T-helper 2 cell treated with Interferon-gamma antibody and Interleukin-4, amounts not matched to agents 5 μg/mL and 100 μg/mL, for 36 hours (primary cell): Measurements from ENCODE around the gene PDZD2.

ENCODE experiments used
- DNase-seq: peaks from one replicate; pipeline ENCODE4 v3.0.0; 2021; ENCODE audit warnings: low spot score
- H3K27ac Mint-ChIP-seq: one replicate; pipeline ENCODE4 v1.8.0; 2021; ENCODE audit warnings: mild to moderate bottlenecking, mixed read lengths
- H3K27me3 Mint-ChIP-seq: one replicate; pipeline ENCODE4 v1.8.0; 2021; ENCODE audit warnings: low read depth, mixed read lengths
- H3K36me3 Mint-ChIP-seq: one replicate; pipeline ENCODE4 v1.8.0; 2021; ENCODE audit warnings: low read depth, mixed read lengths
- H3K4me1 Mint-ChIP-seq: one replicate; pipeline ENCODE4 v1.8.0; 2021; ENCODE audit warnings: low read depth, mixed read lengths
- H3K4me3 Mint-ChIP-seq: one replicate; pipeline ENCODE4 v1.8.0; 2022; ENCODE audit warnings: mild to moderate bottlenecking, moderate library complexity, mixed read lengths
- H3K9me3 Mint-ChIP-seq: one replicate; pipeline ENCODE4 v1.8.0; 2021; ENCODE audit warnings: mixed read lengths

Gene PDZD2

DNA sequence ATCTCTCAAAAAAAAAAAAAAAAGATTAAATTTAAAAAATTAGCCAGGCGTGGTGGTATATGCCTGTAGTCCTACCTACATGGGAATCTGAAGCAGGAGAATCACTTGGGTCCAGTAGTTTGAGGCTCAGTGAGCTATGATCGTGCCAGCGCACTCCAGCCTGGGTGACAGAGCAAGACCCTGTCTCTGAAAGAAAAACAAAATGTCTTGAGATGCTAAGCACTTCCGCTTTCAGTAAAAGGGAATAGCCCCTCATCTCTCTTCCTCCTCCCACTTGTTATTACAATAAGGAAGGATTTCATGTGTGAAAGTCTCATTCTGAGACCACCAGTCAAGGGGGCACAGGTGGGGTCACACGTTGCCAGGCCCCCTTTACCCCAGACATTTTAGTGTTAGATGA, 455.8 kb downstream of the PDZD2 start:
- DNase-seq = no peak
- no peak overlapping the region for H3K4me3 Mint-ChIP-seq
- no peaks in the 10 kb centered on the region for H3K9me3 Mint-ChIP-seq
- H3K4me1 Mint-ChIP-seq = peaks cover 4% of the 10 kb centered on the region
- no peaks in the 10 kb centered on the region for H3K36me3 Mint-ChIP-seq
- no peaks in the 10 kb centered on the region for H3K27me3 Mint-ChIP-seq
- H3K27ac Mint-ChIP-seq = no peak overlapping the region

DNA sequence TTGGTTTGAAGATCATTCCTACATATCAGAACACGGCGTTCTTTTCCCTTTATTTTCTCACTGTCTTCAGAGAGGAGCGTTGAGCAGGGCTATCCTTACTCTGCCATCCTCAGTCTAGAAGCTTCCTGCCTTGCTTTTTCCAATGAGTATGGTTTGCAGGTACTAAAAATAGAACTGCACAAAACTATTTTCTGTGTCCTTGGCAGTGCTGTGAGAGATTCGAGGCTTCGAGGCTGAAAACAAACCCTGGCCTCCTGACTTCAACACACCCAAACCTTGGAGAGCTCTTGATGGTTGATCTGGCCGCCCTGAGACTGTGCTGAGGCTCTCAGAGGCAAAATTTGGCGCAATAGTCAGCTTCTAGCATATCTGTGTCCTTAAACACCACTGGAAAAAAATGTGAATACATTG, 456.3 kb downstream of the PDZD2 start:
- H3K4me1 Mint-ChIP-seq = peaks cover 4% of the 10 kb centered on the region
- no peak for DNase-seq
- no peak overlapping the region for H3K27ac Mint-ChIP-seq
- H3K36me3 Mint-ChIP-seq = no peaks in the 10 kb centered on the region
- H3K4me3 Mint-ChIP-seq = no peak overlapping the region
- no peaks in the 10 kb centered on the region for H3K9me3 Mint-ChIP-seq
- H3K27me3 Mint-ChIP-seq = no peaks in the 10 kb centered on the region

- peaks cover 4% of the 10 kb centered on the region for H3K4me1 Mint-ChIP-seq
- no peaks in the 10 kb centered on the region for H3K9me3 Mint-ChIP-seq
- H3K36me3 Mint-ChIP-seq = peaks cover 9% of the 10 kb centered on the region
- no peaks in the 10 kb centered on the region for H3K27me3 Mint-ChIP-seq
- H3K4me3 Mint-ChIP-seq = no peak overlapping the region
- H3K27ac Mint-ChIP-seq = no peak overlapping the region
- no peak for DNase-seq
Observed at GRCh38 chr5:32096891-32097595, 458.1 kb downstream of the PDZD2 start.

DNA sequence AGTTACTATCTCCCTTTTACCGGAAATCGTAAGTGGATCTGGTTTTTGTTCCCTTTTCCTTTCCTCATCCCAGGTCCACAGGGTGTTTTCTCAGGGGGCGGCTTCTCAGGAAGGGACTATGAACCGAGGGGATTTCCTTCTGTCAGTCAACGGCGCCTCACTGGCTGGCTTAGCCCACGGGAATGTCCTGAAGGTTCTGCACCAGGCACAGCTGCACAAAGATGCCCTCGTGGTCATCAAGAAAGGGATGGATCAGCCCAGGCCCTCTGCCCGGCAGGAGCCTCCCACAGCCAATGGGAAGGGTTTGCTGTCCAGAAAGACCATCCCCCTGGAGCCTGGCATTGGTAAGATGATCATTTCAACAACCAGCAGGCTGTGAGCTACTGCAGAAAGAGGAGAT, 459.4 kb downstream of the PDZD2 start:
- Mint-ChIP-seq H3K4me3 (no peak overlapping the region), H3K27me3 (no peaks in the 10 kb centered on the region), H3K27ac (no peak overlapping the region), H3K4me1 (peaks cover under 1% of the 10 kb centered on the region), H3K9me3 (no peaks in the 10 kb centered on the region), H3K36me3 (peaks cover 12% of the 10 kb centered on the region)
- DNase-seq = no peak

DNA sequence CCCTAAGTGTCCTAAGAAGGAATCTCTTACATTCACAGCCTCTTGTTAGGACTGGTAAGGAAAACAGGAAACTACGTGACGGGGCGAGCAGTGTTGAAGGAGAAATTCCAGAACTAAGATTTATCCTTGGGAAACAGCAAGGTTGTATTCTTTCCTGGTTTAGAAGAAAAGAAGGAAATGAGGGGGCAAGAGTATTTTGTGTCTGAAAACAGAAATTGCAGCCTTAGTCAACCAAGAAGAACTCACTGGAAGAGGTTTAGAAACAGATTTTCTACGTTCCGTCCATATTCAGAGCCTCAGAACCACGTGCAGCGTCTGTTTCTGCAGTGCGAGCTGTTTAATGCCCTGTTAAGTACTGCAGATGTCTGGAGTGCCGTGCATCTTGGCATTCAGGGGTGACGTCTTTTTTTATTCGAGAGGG, 460.0 kb downstream of the PDZD2 start:
- no peak overlapping the region for H3K4me3 Mint-ChIP-seq
- no peaks in the 10 kb centered on the region for H3K4me1 Mint-ChIP-seq
- no peaks in the 10 kb centered on the region for H3K27me3 Mint-ChIP-seq
- H3K36me3 Mint-ChIP-seq = peaks cover 18% of the 10 kb centered on the region
- no peaks in the 10 kb centered on the region for H3K9me3 Mint-ChIP-seq
- no peak for DNase-seq
- H3K27ac Mint-ChIP-seq = no peak overlapping the region

DNA sequence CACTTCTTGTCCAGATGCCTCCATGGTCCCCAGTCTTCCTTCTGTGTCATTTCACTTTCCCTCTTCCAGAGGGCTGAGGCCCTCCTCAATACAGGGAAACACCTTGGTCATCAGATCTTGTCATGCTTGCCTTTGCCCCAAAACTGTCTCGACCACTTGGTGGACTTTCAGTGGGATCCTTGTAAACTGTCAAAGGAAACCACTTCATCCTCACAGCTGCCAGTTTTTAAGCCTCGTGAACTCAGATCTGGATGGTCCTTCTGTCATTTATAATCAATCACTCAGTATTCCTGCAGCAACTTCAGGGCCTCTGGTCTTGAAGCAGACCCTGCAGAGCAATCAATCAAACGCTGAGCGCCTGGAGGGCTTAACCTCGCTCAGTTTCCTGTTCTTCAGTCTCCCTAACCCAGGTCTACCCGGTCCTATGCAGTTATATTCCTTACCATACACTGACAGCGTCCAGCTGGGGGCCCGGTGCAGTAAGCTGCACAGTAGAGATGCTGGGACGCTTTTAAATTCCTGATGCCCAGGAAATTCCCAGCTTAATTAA, 460.6 kb downstream of the PDZD2 start:
- H3K4me1 Mint-ChIP-seq = no peaks in the 10 kb centered on the region
- H3K4me3 Mint-ChIP-seq = no peak overlapping the region
- H3K27me3 Mint-ChIP-seq = no peaks in the 10 kb centered on the region
- peaks cover 19% of the 10 kb centered on the region for H3K36me3 Mint-ChIP-seq
- no peak overlapping the region for H3K27ac Mint-ChIP-seq
- no peak for DNase-seq
- no peaks in the 10 kb centered on the region for H3K9me3 Mint-ChIP-seq

- Mint-ChIP-seq H3K9me3 (no peaks in the 10 kb centered on the region), H3K4me1 (no peaks in the 10 kb centered on the region), H3K36me3 (peaks cover 21% of the 10 kb centered on the region), H3K4me3 (no peak overlapping the region), H3K27ac (no peak overlapping the region), H3K27me3 (no peaks in the 10 kb centered on the region)
- DNase-seq = no peak
Observed at GRCh38 chr5:32100230-32100629, 461.3 kb downstream of the PDZD2 start.

GRCh38 chr5:32100691-32101302, 461.9 kb downstream of the PDZD2 start:
- H3K4me1 Mint-ChIP-seq = no peaks in the 10 kb centered on the region
- DNase-seq = no peak
- no peak overlapping the region for H3K27ac Mint-ChIP-seq
- no peak overlapping the region for H3K4me3 Mint-ChIP-seq
- peaks cover 25% of the 10 kb centered on the region for H3K36me3 Mint-ChIP-seq
- H3K9me3 Mint-ChIP-seq = no peaks in the 10 kb centered on the region
- H3K27me3 Mint-ChIP-seq = no peaks in the 10 kb centered on the region

GRCh38 chr5:32102254-32102986, 463.5 kb downstream of the PDZD2 start:
- Mint-ChIP-seq H3K4me3 (no peak overlapping the region), H3K27ac (no peak overlapping the region), H3K27me3 (no peaks in the 10 kb centered on the region), H3K9me3 (no peaks in the 10 kb centered on the region), H3K36me3 (peaks cover 25% of the 10 kb centered on the region), H3K4me1 (no peaks in the 10 kb centered on the region)
- no peak for DNase-seq

GRCh38 chr5:32103521-32103920, 464.6 kb downstream of the PDZD2 start:
- Mint-ChIP-seq H3K36me3 (peaks cover 27% of the 10 kb centered on the region), H3K27me3 (no peaks in the 10 kb centered on the region), H3K27ac (no peak overlapping the region), H3K9me3 (no peaks in the 10 kb centered on the region), H3K4me3 (no peak overlapping the region), H3K4me1 (no peaks in the 10 kb centered on the region)
- no peak for DNase-seq

- no peak for DNase-seq
- no peaks in the 10 kb centered on the region for H3K4me1 Mint-ChIP-seq
- no peak overlapping the region for H3K27ac Mint-ChIP-seq
- peaks cover 43% of the 10 kb centered on the region for H3K36me3 Mint-ChIP-seq
- H3K4me3 Mint-ChIP-seq = no peak overlapping the region
- no peaks in the 10 kb centered on the region for H3K27me3 Mint-ChIP-seq
- no peaks in the 10 kb centered on the region for H3K9me3 Mint-ChIP-seq
Observed at GRCh38 chr5:32107291-32107690, 468.4 kb downstream of the PDZD2 start.

DNA sequence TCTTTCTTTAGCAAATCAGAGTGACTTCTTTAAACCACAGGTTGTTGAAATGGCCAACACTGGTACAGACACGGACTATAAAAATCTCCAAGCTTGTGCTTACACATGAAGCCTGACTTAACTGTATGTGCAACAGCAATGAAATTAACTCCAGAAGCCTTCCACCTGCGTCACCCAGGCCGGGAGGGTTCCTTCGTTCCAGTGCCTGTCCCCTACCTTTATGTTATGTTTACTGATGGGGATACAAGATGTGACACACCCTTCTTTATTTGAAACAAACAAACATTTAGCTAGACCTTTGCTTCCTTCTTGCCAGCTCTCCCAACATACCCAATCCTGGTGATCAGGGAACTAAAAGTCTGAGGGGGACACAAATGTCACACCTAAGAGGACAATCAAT, 469.2 kb downstream of the PDZD2 start:
- no peak overlapping the region for H3K4me3 Mint-ChIP-seq
- H3K27me3 Mint-ChIP-seq = no peaks in the 10 kb centered on the region
- no peak for DNase-seq
- H3K27ac Mint-ChIP-seq = no peak overlapping the region
- H3K36me3 Mint-ChIP-seq = peaks cover 42% of the 10 kb centered on the region
- H3K9me3 Mint-ChIP-seq = no peaks in the 10 kb centered on the region
- peaks cover 1% of the 10 kb centered on the region for H3K4me1 Mint-ChIP-seq

DNA sequence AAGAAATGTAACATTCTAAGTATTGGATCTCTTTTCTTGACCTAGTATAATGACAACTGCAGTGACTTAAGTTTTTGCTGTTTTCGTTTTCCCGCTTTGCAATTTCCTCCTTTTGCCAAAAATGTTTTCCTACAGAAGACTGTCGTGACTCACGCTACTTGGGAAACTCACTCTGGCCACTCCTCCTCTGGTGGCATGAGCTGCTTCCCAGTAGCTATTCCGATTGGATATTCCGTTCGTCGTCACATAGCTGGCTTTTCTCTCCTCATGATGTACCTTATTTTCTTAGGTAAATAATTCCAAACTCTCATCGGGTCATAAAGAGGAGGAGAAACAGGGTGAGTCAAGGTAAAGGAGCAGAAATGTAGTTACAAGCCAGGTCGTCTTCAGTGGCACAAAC, 470.3 kb downstream of the PDZD2 start:
- Mint-ChIP-seq H3K4me3 (no peak overlapping the region), H3K27me3 (no peaks in the 10 kb centered on the region), H3K9me3 (no peaks in the 10 kb centered on the region), H3K27ac (no peak overlapping the region), H3K4me1 (peaks cover 1% of the 10 kb centered on the region), H3K36me3 (peaks cover 36% of the 10 kb centered on the region)
- no peak for DNase-seq

DNA sequence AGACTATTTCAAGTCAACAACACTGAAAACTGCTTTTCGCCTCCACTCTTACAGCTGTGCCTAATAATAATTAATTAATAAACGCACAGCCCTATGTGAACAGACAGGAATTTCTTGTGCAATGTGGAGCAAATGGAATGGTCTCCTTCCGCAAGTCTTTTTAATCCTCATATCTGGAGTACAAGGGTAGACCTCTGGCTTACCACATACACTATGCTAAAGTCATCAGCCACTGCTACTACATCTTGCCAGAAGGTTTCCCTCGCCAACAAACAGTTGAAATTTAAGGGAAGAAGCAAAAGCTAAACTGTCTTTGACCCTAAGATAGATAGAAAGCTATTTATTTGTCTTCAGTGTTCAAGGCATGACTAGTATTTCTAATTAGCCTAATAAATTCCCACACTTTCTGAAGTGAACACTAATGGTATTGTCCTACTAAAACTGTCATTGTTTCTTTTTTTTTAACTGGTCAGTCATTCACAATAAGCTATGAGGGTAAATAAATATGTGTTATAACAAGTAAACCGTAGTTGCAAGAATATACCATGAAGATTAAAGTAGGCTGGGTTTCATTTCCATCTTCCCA, 471.3 kb downstream of the PDZD2 start:
- no peaks in the 10 kb centered on the region for H3K9me3 Mint-ChIP-seq

More for the DNA sequence above, 471.3 kb downstream of the PDZD2 start:
- Mint-ChIP-seq H3K4me3 (no peak overlapping the region), H3K27me3 (no peaks in the 10 kb centered on the region), H3K4me1 (peaks cover 1% of the 10 kb centered on the region), H3K36me3 (peaks cover 35% of the 10 kb centered on the region), H3K27ac (no peak overlapping the region)
- DNase-seq = no peak
